HG02623 (cell line): ENCODE data around the gene TMEM101.
"Not testable (repeated sequence)": the region's sequence is repeated elsewhere in the genome, so short reads cannot be mapped to it uniquely, and the experiment has no call there.

ENCODE experiments used
- ATAC-seq: cut with Tn5 transposase; IDR thresholded peaks from one replicate; pipeline ENCODE4 v1.9.1; 2021; ENCODE audit warnings: moderate library complexity; ENCODE audit not compliant: unreplicated experiment

Gene TMEM101

DNA sequence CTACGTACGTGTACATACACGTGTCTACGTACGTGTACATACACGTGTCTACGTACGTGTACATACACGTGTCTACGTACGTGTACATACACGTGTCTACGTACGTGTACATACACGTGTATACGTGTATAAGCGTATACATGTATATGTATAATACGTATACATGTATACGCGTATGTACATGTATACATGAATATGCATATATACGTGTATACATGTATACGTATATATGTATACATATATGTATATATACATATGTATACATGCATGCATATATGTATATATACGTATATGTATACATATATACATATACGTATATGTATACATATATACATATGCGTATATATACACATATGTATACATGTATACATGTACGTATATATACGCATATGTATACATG lies 38.9 kb downstream of the TMEM101 start:
- no peak for ATAC-seq

GRCh38 chr17:43974382-43975266 lies 40.1 kb downstream of the TMEM101 start:
- no peak for ATAC-seq

- not testable (repeated sequence) for ATAC-seq
Observed at GRCh38 chr17:43972444-43973212, 42.1 kb downstream of the TMEM101 start.

- not testable (repeated sequence) for ATAC-seq
Observed at GRCh38 chr17:43971436-43971835, 43.3 kb downstream of the TMEM101 start.

- ATAC-seq: no peak
Observed at GRCh38 chr17:43970366-43970765, 44.4 kb downstream of the TMEM101 start.

DNA sequence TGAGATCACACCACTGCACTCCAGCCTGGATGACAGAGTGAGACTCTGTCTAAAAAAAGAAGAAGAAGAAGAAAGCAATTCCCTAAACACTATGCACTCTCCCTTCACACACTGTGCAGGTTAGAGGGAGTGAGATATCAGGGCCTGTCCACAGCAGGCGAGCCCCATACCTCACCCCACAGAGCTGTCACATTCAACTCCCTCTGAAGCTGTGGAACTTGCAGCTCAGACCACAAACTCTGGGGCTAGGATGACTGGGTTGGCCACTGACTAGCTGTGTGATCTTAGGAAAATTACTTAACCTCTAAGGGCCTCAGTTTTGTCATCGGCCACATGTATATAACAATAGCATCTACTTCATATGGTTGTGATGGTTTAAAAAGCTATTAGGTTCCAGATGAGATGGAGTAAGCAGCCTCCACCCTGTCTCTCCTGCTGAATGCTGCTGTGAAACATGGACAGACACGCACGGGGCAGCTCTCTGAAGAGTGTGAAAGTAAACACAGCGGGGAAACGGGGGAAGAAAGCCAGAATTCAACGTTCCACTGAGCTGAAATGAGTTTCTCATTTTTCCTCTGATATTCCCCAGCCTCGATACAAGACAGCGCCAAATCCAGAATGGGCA lies 47.4 kb downstream of the TMEM101 start:
- ATAC-seq: no peak

- no peak for ATAC-seq
Observed at GRCh38 chr17:43966276-43966675, 48.5 kb downstream of the TMEM101 start.

DNA sequence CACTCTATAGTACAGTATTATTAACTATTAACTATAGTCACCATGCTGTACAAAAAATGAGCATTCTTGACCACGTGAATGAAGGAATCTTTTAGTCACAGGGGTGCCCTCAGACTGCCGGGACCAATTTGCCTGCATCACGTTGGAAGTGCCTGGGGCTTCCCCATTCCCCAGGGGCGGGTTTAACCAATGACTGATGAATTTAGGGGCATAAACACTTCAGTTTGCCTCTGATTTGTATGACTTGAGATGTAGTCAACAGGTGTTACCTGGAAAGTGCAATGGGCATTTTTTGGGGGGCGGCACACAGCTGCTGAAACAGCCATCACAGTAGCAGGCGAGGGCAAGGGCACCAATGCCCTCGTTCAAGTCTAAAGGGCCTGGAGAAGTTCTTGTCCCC lies 52.3 kb downstream of the TMEM101 start:
- ATAC-seq: no peak

- no peak for ATAC-seq
Observed at GRCh38 chr17:43961954-43962353, 52.8 kb downstream of the TMEM101 start.

DNA sequence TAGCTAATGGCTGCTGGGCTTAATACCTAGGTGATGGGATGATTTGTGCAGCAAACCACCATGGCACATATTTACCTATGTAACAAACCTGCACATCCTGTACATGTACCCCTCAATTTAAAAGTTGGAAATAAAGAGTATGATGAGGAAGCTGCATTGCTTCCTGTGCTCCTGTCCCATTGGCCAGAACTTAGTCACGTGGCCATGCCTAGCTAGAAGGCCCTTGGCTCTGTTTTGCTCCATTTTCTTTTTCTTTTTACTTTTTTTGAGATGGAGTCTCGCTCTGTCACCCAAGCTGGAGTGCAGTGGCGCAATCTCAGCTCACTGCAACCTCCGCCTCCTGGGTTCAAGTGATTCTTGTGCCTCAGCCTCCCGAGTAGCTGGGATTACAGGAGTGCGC lies 53.5 kb downstream of the TMEM101 start:
- ATAC-seq: not testable (repeated sequence)
